Activated T-cell treated with anti-CD3 and anti-CD28 coated beads, Interleukin-2, amount 50 U/mL, for 72 hours (primary cell): ENCODE data around the gene B4GAT1. TPM values are rescaled to one million over a fixed set of nuclear protein-coding genes. Genes with fewer than 3 reads are reported as not detected.
"Not testable (repeated sequence)": the region's sequence is repeated elsewhere in the genome, so short reads cannot be mapped to it uniquely, and the experiment has no call there.

Experiments used
- ATAC-seq, 2 donors: fragments of 150-1000 bp; cut with Tn5 transposase; replicated peaks in 1 of 2; 2 replicates each; pipeline ENCODE4 v1.10.0; 2021; ENCODE audit warnings: moderate library complexity in 2 of 2, mild to moderate bottlenecking in 1 of 2
- DNase-seq, 2 donors: peaks; one replicate each; pipeline ENCODE4 v3.0.0; 2021 to 2022; ENCODE audit warnings: mixed read lengths in 1 of 2
- H3K27ac Mint-ChIP-seq: one replicate; pipeline ENCODE4 v1.8.0; 2022; ENCODE audit warnings: mild to moderate bottlenecking, moderate library complexity, mixed read lengths
- H3K27me3 Mint-ChIP-seq: one replicate; pipeline ENCODE4 v1.8.0; 2022; ENCODE audit warnings: low read depth, mixed read lengths
- H3K36me3 Mint-ChIP-seq, 2 donors: one replicate each; pipeline ENCODE4 v1.8.0; 2022; ENCODE audit warnings: mixed read lengths in 2 of 2, mild to moderate bottlenecking in 1 of 2; ENCODE audit not compliant: insufficient read depth in 2 of 2
- H3K4me1 Mint-ChIP-seq: one replicate; pipeline ENCODE4 v1.8.0; 2022; ENCODE audit warnings: low read depth, mixed read lengths
- H3K4me3 Mint-ChIP-seq, 2 donors: one replicate each; pipeline ENCODE4 v1.8.0; 2022; ENCODE audit warnings: mild to moderate bottlenecking in 2 of 2, mixed read lengths in 2 of 2, moderate library complexity in 2 of 2
- H3K9me3 Mint-ChIP-seq, 2 donors: one replicate each; pipeline ENCODE4 v1.8.0; 2022; ENCODE audit warnings: mixed read lengths in 2 of 2
- total RNA-seq, 2 donors: library from RNA; stranded (reverse); gene quantifications; one replicate each; pipeline ENCODE4 v1.2.3, GENCODE V29; 2022

The B4GAT1 gene
- total RNA-seq: 1 to 10 TPM; 6.3 to 8.3 TPM

- ATAC-seq (peak; percentile 71 to 75), DNase-seq (peak; percentile 88 to 89)
- Mint-ChIP-seq H3K4me3 (peak within 1 kb of the TSS; percentile 97 to 98), H3K27ac (peak within 1 kb of the TSS; percentile 100), H3K36me3 (peaks cover 2 to 4% of the 10 kb centered on the region in 2 donors), H3K27me3 (no peaks in the 10 kb centered on the region), H3K4me1 (peaks cover 52% of the 10 kb centered on the region), H3K9me3 (peaks cover 0 to 3% of the 10 kb centered on the region in 2 donors)
Measured at GRCh38 chr11:66347425-66348276, at the start of gene B4GAT1. TSS of gene B4GAT1 (minus strand) at chr11:66347629. CDS start at chr11:66347545, 84 bp downstream.

GRCh38 chr11:66393954-66394353 lies 46.5 kb upstream of the B4GAT1 start:
- ATAC-seq: no peak
- Mint-ChIP-seq H3K27me3 (no peaks in the 10 kb centered on the region), H3K4me1 (no peaks in the 10 kb centered on the region), H3K4me3 (no peak overlapping the region), H3K36me3 (no peaks in the 10 kb centered on the region), H3K27ac (no peak overlapping the region), H3K9me3 (no peaks in the 10 kb centered on the region)
- no peak for DNase-seq

GRCh38 chr11:66391322-66391721 lies 43.9 kb upstream of the B4GAT1 start:
- H3K36me3 Mint-ChIP-seq: no peaks in the 10 kb centered on the region
- DNase-seq (no peak), ATAC-seq (no peak)
- peaks cover 3% of the 10 kb centered on the region for H3K4me1 Mint-ChIP-seq
- no peak overlapping the region for H3K4me3 Mint-ChIP-seq
- no peaks in the 10 kb centered on the region for H3K27me3 Mint-ChIP-seq
- H3K27ac Mint-ChIP-seq: no peak overlapping the region
- H3K9me3 Mint-ChIP-seq: no peaks in the 10 kb centered on the region

GRCh38 chr11:66388780-66389386 lies 41.5 kb upstream of the B4GAT1 start:
- H3K27me3 Mint-ChIP-seq: no peaks in the 10 kb centered on the region
- H3K9me3 Mint-ChIP-seq: no peaks in the 10 kb centered on the region
- H3K36me3 Mint-ChIP-seq: no peaks in the 10 kb centered on the region
- DNase-seq (peak; percentile 71 to 82), ATAC-seq (peak; percentile 66 to 74)
- H3K4me1 Mint-ChIP-seq: peaks cover 8% of the 10 kb centered on the region
- no peak overlapping the region for H3K27ac Mint-ChIP-seq
- H3K4me3 Mint-ChIP-seq: no peak overlapping the region

GRCh38 chr11:66386171-66387069 lies 39.0 kb upstream of the B4GAT1 start:
- Mint-ChIP-seq H3K27ac (no peak overlapping the region), H3K4me1 (peaks cover 8% of the 10 kb centered on the region), H3K27me3 (no peaks in the 10 kb centered on the region), H3K4me3 (peak overlapping the region; percentile 60 to 71), H3K9me3 (no peaks in the 10 kb centered on the region), H3K36me3 (no peaks in the 10 kb centered on the region)
- peak; percentile 85 for DNase-seq
- ATAC-seq: peak; percentile 60 to 72

GRCh38 chr11:66384316-66384715 lies 36.9 kb upstream of the B4GAT1 start:
- H3K27me3 Mint-ChIP-seq: not testable (repeated sequence)

GRCh38 chr11:66380264-66380663 lies 32.8 kb upstream of the B4GAT1 start:
- H3K9me3 Mint-ChIP-seq, ATAC-seq, H3K27ac Mint-ChIP-seq, H3K27me3 Mint-ChIP-seq, H3K4me3 Mint-ChIP-seq, H3K4me1 Mint-ChIP-seq, H3K36me3 Mint-ChIP-seq, DNase-seq: not testable (repeated sequence)

More at GRCh38 chr11:66384316-66384715, 36.9 kb upstream of the B4GAT1 start:
- not testable (repeated sequence) for DNase-seq, ATAC-seq, H3K4me3 Mint-ChIP-seq, H3K9me3 Mint-ChIP-seq, H3K27ac Mint-ChIP-seq, H3K36me3 Mint-ChIP-seq
- peaks cover 12% of the 10 kb centered on the region for H3K4me1 Mint-ChIP-seq

- ATAC-seq, H3K9me3 Mint-ChIP-seq, H3K36me3 Mint-ChIP-seq, H3K27ac Mint-ChIP-seq, H3K27me3 Mint-ChIP-seq, DNase-seq, H3K4me3 Mint-ChIP-seq: not testable (repeated sequence)
- H3K4me1 Mint-ChIP-seq: peaks cover 22% of the 10 kb centered on the region
Measured at GRCh38 chr11:66373690-66374287, 26.4 kb upstream of the B4GAT1 start.

- ATAC-seq: no peak
- no peaks in the 10 kb centered on the region for H3K27me3 Mint-ChIP-seq
- no peaks in the 10 kb centered on the region for H3K9me3 Mint-ChIP-seq
Measured at GRCh38 chr11:66373265-66373664, 25.8 kb upstream of the B4GAT1 start.

GRCh38 chr11:66371627-66372415 lies 24.4 kb upstream of the B4GAT1 start, which contains the start of gene SLC29A2:
TSS of gene SLC29A2 (minus strand) at chr11:66371760. CDS start at chr11:66371591, 169 bp downstream.
- Mint-ChIP-seq H3K27me3 (no peaks in the 10 kb centered on the region), H3K36me3 (peaks cover 0 to 1% of the 10 kb centered on the region in 2 donors), H3K27ac (peak within 1 kb of the TSS; percentile 85), H3K9me3 (no peaks in the 10 kb centered on the region), H3K4me1 (peaks cover 22% of the 10 kb centered on the region), H3K4me3 (peak within 1 kb of the TSS; percentile 87 to 91)
- DNase-seq (peak; percentile 81 to 83), ATAC-seq (peak; percentile 86 to 89)

More at GRCh38 chr11:66373265-66373664, 25.8 kb upstream of the B4GAT1 start:
- Mint-ChIP-seq H3K4me3 (peak overlapping the region in 1 of 2 donors; percentile 1), H3K27ac (no peak overlapping the region), H3K4me1 (peaks cover 22% of the 10 kb centered on the region), H3K36me3 (peaks cover 0 to 1% of the 10 kb centered on the region in 2 donors)
- no peak for DNase-seq

GRCh38 chr11:66369073-66369894 lies 21.9 kb upstream of the B4GAT1 start:
- Mint-ChIP-seq H3K27me3 (no peaks in the 10 kb centered on the region), H3K4me1 (peaks cover 22% of the 10 kb centered on the region), H3K9me3 (no peaks in the 10 kb centered on the region), H3K27ac (no peak overlapping the region), H3K36me3 (peaks cover 0 to 1% of the 10 kb centered on the region in 2 donors), H3K4me3 (peak overlapping the region in 1 of 2 donors; percentile 87)
- ATAC-seq (no peak), DNase-seq (no peak)
